IMR-90 (cell line): Measurements from ENCODE around the gene PRKCE. TPM values are rescaled to one million over a fixed set of nuclear protein-coding genes. Genes with fewer than 3 reads are reported as not detected.

ENCODE experiments used
- ATAC-seq: fragments of 200-7000 bp; cut with Tn5 transposase; 2 replicates; pipeline ENCODE4 v1.9.1; 2020; ENCODE audit warnings: low read depth, mild to moderate bottlenecking, moderate library complexity
- BruUV-seq: library from RNA; stranded (reverse); fragments of 400-500 nt; replicated peaks from 2 replicates; lab custom pipeline; 2021; lab: Mats Ljungman, UMichigan
- CTCF ChIA-PET: fragments of 300-600 bp; formaldehyde crosslinking; extraction: SDS; loops from one replicate; lab custom pipeline; 2021; ENCODE audit warnings: antibody characterized with exemption; lab: Yijun Ruan, JAX
- POLR2A ChIA-PET: fragments of 300-600 bp; sonication (Branson Sonifier 250); formaldehyde crosslinking; loops from one replicate; lab custom pipeline; 2022; ENCODE audit warnings: antibody characterized with exemption; ENCODE audit not compliant: unreplicated experiment; lab: Charles Lee
- DNase-seq: peaks from one replicate; pipeline ENCODE4 v3.0.0; 2013
- H2AFZ ChIP-seq: replicated peaks from 2 replicates; pipeline ENCODE3; 2013; ENCODE audit warnings: low read length, mild to moderate bottlenecking; ENCODE audit not compliant: poor library complexity
- H2AK5ac ChIP-seq: 2 replicates; pipeline ENCODE4 v1.6.1; 2013; ENCODE audit warnings: low read depth, low read length, inconsistent platforms
- H2AK9ac ChIP-seq: replicated peaks from 2 replicates; pipeline ENCODE3; 2013; ENCODE audit warnings: mild to moderate bottlenecking, low read depth, low read length, moderate library complexity; ENCODE audit not compliant: poor library complexity
- H2BK120ac ChIP-seq: 2 replicates; pipeline ENCODE4 v1.6.1; 2013; ENCODE audit warnings: low read depth, low read length, inconsistent platforms
- H2BK15ac ChIP-seq: 3 replicates; pipeline ENCODE4 v1.6.1; 2013; ENCODE audit warnings: low read depth, low read length, inconsistent platforms
- H2BK20ac ChIP-seq: 2 replicates; pipeline ENCODE4 v1.6.1; 2013; ENCODE audit warnings: low read depth, mild to moderate bottlenecking, inconsistent platforms, low read length, moderate library complexity
- H2BK5ac ChIP-seq: 2 replicates; pipeline ENCODE4 v1.6.1; 2013; ENCODE audit warnings: mild to moderate bottlenecking, low read depth, low read length, inconsistent platforms; ENCODE audit not compliant: poor library complexity, severe bottlenecking
- H3K14ac ChIP-seq: replicated peaks from 2 replicates; pipeline ENCODE4 v1.6.1; 2013; ENCODE audit warnings: low read depth, low read length, inconsistent platforms
- H3K18ac ChIP-seq: 2 replicates; pipeline ENCODE4 v1.6.1; 2013; ENCODE audit warnings: low read depth, low read length, control low read depth
- H3K23ac ChIP-seq: 2 replicates; pipeline ENCODE4 v1.6.1; 2013; ENCODE audit warnings: low read depth, low read length, inconsistent platforms
- H3K27ac ChIP-seq: 2 replicates; pipeline ENCODE4 v1.5.1; 2013; ENCODE audit warnings: mild to moderate bottlenecking, control low read depth, low read length; ENCODE audit not compliant: insufficient read depth
- H3K27me3 ChIP-seq: 2 replicates; pipeline ENCODE4 v1.6.1; 2013; ENCODE audit warnings: low read length; ENCODE audit not compliant: control insufficient read depth, insufficient read depth
- H3K36me3 ChIP-seq: 2 replicates; pipeline ENCODE4 v1.6.1; 2013; ENCODE audit warnings: low read length, mixed read lengths; ENCODE audit not compliant: control insufficient read depth, insufficient read depth
- H3K4ac ChIP-seq: 2 replicates; pipeline ENCODE4 v1.6.1; 2013; ENCODE audit warnings: low read depth, low read length, inconsistent platforms
- H3K4me1 ChIP-seq: 2 replicates; pipeline ENCODE4 v1.6.1; 2013; ENCODE audit warnings: low read length, mixed read lengths; ENCODE audit not compliant: control insufficient read depth, insufficient read depth
- H3K4me2 ChIP-seq: 2 replicates; pipeline ENCODE4 v1.6.1; 2013; ENCODE audit warnings: low read depth, mild to moderate bottlenecking, control low read depth, low read length, moderate library complexity
- H3K4me3 ChIP-seq: 2 replicates; pipeline ENCODE4 v1.5.1; 2013; ENCODE audit warnings: low read depth, mild to moderate bottlenecking, control low read depth, low read length, moderate library complexity; ENCODE audit not compliant: insufficient read depth
- H3K56ac ChIP-seq: 2 replicates; pipeline ENCODE4 v1.6.1; 2013; ENCODE audit warnings: low read length, inconsistent platforms; ENCODE audit not compliant: insufficient read depth; ENCODE audit errors: extremely low read depth
- H3K79me1 ChIP-seq, 2 experiments: 2 replicates each; pipeline ENCODE4 v1.6.1; 2013; ENCODE audit warnings: low read length in 2 of 2, inconsistent platforms in 1 of 2, low read depth in 1 of 2
- H3K9ac ChIP-seq: 2 replicates; pipeline ENCODE4 v1.6.1; 2013; ENCODE audit warnings: low read depth, low read length, control low read depth
- H3K9me1 ChIP-seq: 2 replicates; pipeline ENCODE4 v1.6.1; 2013; ENCODE audit warnings: low read length, inconsistent platforms; ENCODE audit not compliant: insufficient read depth
- H3K9me3 ChIP-seq: 2 replicates; pipeline ENCODE4 v1.6.1; 2013; ENCODE audit warnings: low read length; ENCODE audit not compliant: control insufficient read depth, insufficient read depth
- H4K20me1 ChIP-seq: 2 replicates; pipeline ENCODE4 v1.6.1; 2013; ENCODE audit warnings: low read length, inconsistent platforms; ENCODE audit not compliant: insufficient read depth
- H4K5ac ChIP-seq: 2 replicates; pipeline ENCODE4 v1.6.1; 2013; ENCODE audit warnings: mild to moderate bottlenecking, low read depth, low read length, control low read depth
- H4K8ac ChIP-seq, 2 experiments: 2 replicates each; pipeline ENCODE4 v1.6.1; 2013; ENCODE audit warnings: low read depth in 2 of 2, low read length in 2 of 2, control low read depth in 1 of 2, inconsistent platforms in 1 of 2
- H4K91ac ChIP-seq: 2 replicates; pipeline ENCODE4 v1.6.1; 2013; ENCODE audit warnings: low read depth, low read length, inconsistent platforms; ENCODE audit not compliant: insufficient read depth
- BHLHE40 ChIP-seq: fragments of 150-350 bp; IDR thresholded peaks from 2 replicates; pipeline ENCODE4 v1.6.1; 2016; ENCODE audit warnings: mild to moderate bottlenecking, low read depth, low read length
- CEBPB ChIP-seq: IDR thresholded peaks from 2 replicates; pipeline ENCODE4 v1.6.1; 2012; ENCODE audit warnings: low read depth, low read length, improper control_type of control experiment
- CHD1 ChIP-seq: IDR thresholded peaks from 2 replicates; pipeline ENCODE4 v1.6.1; 2012; ENCODE audit warnings: low read depth, low read length, improper control_type of control experiment
- CTCF ChIP-seq: conservative IDR thresholded peaks from 2 replicates; pipeline ENCODE4 v1.5.1; 2012; ENCODE audit warnings: mild to moderate bottlenecking, low read depth, low read length, improper control_type of control experiment
- ELK1 ChIP-seq: fragments of 150-350 bp; IDR thresholded peaks from 2 replicates; pipeline ENCODE4 v1.6.1; 2016; ENCODE audit warnings: low read depth, mild to moderate bottlenecking, low read length, moderate library complexity, borderline replicate concordance
- FOS ChIP-seq: fragments of 150-350 bp; IDR thresholded peaks from 2 replicates; pipeline ENCODE4 v1.6.1; 2016; ENCODE audit warnings: low read depth, low read length
- MAFK ChIP-seq: IDR thresholded peaks from 2 replicates; pipeline ENCODE4 v1.6.1; 2012; ENCODE audit warnings: low read depth, low read length, improper control_type of control experiment
- MAZ ChIP-seq: IDR thresholded peaks from 2 replicates; pipeline ENCODE4 v1.6.1; 2012; ENCODE audit warnings: low read depth, mild to moderate bottlenecking, low read length, improper control_type of control experiment, moderate library complexity, borderline replicate concordance
- MXI1 ChIP-seq: IDR thresholded peaks from 2 replicates; pipeline ENCODE4 v1.6.1; 2012; ENCODE audit warnings: low read depth, mild to moderate bottlenecking, low read length, moderate library complexity, borderline replicate concordance
- NFE2L2 ChIP-seq: fragments of 150-350 bp; IDR thresholded peaks from 2 replicates; pipeline ENCODE4 v1.6.1; 2016; ENCODE audit warnings: low read depth, mild to moderate bottlenecking, low read length
- POLR2A ChIP-seq: IDR thresholded peaks from 2 replicates; pipeline ENCODE4 v1.6.1; 2012; ENCODE audit warnings: mild to moderate bottlenecking, low read depth, low read length
- RAD21 ChIP-seq: IDR thresholded peaks from 2 replicates; pipeline ENCODE4 v1.6.1; 2012; ENCODE audit warnings: low read length, improper control_type of control experiment
- RCOR1 ChIP-seq: IDR thresholded peaks from 2 replicates; pipeline ENCODE4 v1.6.1; 2012; ENCODE audit warnings: mild to moderate bottlenecking, low read length, improper control_type of control experiment; ENCODE audit not compliant: insufficient replicate concordance
- RFX5 ChIP-seq: IDR thresholded peaks from 2 replicates; pipeline ENCODE4 v1.8.0; 2012; ENCODE audit warnings: low read depth, mild to moderate bottlenecking, low read length, moderate library complexity
- SMC3 ChIP-seq: fragments of 150-350 bp; IDR thresholded peaks from 2 replicates; pipeline ENCODE4 v1.6.1; 2016; ENCODE audit warnings: low read depth, mild to moderate bottlenecking, antibody characterized with exemption, low read length, moderate library complexity
- USF2 ChIP-seq: fragments of 150-350 bp; IDR thresholded peaks from 2 replicates; pipeline ENCODE4 v1.6.1; 2017; ENCODE audit warnings: mild to moderate bottlenecking, antibody characterized with exemption, low read length, low read depth
- WGBS, 2 experiments: methylation state at CpG; one replicate each; pipeline versions ENCODE4 v1.1.5 to v1.1.7; 2013; ENCODE audit warnings: missing lambda C conversion rate in 2 of 2; ENCODE audit not compliant: insufficient read length in 1 of 2; ENCODE audit errors: extremely low coverage in 2 of 2; 5-methylcytosine and 5-hydroxymethylcytosine counted together
- dilution Hi-C: fragments of 300-500 bp; cut with HindIII; formaldehyde crosslinking; loops from one replicate; pipeline ENCODE4 v1.14.3; 2018; ENCODE audit warnings: low sequenced_read_pairs; ENCODE audit not compliant: unreplicated experiment
- in situ Hi-C: fragments of 300-500 bp; cut with MboI; formaldehyde crosslinking; loops from 3 replicates; pipeline ENCODE4 v1.14.3; 2019; ENCODE audit warnings: low sequenced_read_pairs, inconsistent platforms, mixed read lengths
- intact Hi-C: fragments of 100-400 bp; cut with micrococcal nuclease; formaldehyde crosslinking; loops from 2 replicates; pipeline ENCODE4 v1.10.0; 2022
- polyA plus RNA-seq, 3 experiments: library from polyadenylated mRNA; depleted of rRNA; stranded (reverse); fragments of >200 nt; gene quantifications; 2 replicates each; pipeline ENCODE4 v1.2.3, GENCODE V29; 2012; ENCODE audit warnings: low replicate concordance in 1 of 3
- total RNA-seq: library from RNA; depleted of rRNA; stranded (reverse); fragments of >200 nt; gene quantifications from 2 replicates; pipeline ENCODE4 v1.2.3, GENCODE V29; 2012

Gene PRKCE
- total and polyA plus RNA-seq, 2 of the 4 experiments (the other 2 are of a cell fraction): 8.1 to 32.4 TPM

- Histone ChIP-seq H3K23ac (no peak overlapping the region), H2BK15ac (no peak overlapping the region), H3K36me3 (peaks cover 29% of the 10 kb centered on the region), H2AK9ac (no peak overlapping the region), H3K4me1 (peaks cover 1% of the 10 kb centered on the region; the same call in 1 of the 2 replicates), H4K20me1 (no peaks in the 10 kb centered on the region), H3K9me3 (0 out of 2 replicates have a peak, but pooled peaks cover 3% of the 10 kb centered on the region), H3K27me3 (no peaks in the 10 kb centered on the region), H4K91ac (no peak overlapping the region), H2BK5ac (no peak overlapping the region), H3K4me2 (no peak overlapping the region), H2AK5ac (no peak overlapping the region; the same call in 1 of the 2 replicates), H3K27ac (no peak overlapping the region), H3K14ac (no peak overlapping the region), H3K56ac (no peak overlapping the region), H3K9me1 (peaks cover 6% of the 10 kb centered on the region), H3K79me1 (peaks cover 3 to 9% of the 10 kb centered on the region in 2 experiments; a peak in 1 of 4 replicates), H3K4me3 (no peak overlapping the region), H2BK20ac (no peak overlapping the region), H4K5ac (no peak overlapping the region), H4K8ac (no peak overlapping the region), H2AFZ (no peak overlapping the region), H3K4ac (no peak overlapping the region), H2BK120ac (no peak overlapping the region), H3K9ac (no peak overlapping the region), H3K18ac (no peak overlapping the region)
- WGBS, 2 experiments: no CpG with 5 or more reads among the region's 3 CpGs
- POLR2A ChIA-PET: no interaction called here
- ATAC-seq: no peak
- no TSS peak for BruUV-seq
- intact Hi-C loops (no loop called here), dilution Hi-C loops (no loop called here), in situ Hi-C loops (no loop called here)
- no peak for DNase-seq
- no peak for TF ChIP-seq USF2
- TF ChIP-seq POLR2A: no peak
- TF ChIP-seq NFE2L2: no peak
- TF ChIP-seq ELK1: no peak
- no peak for TF ChIP-seq MXI1
- no peak for TF ChIP-seq FOS
- no peak for TF ChIP-seq CTCF
- no peak for TF ChIP-seq SMC3
- TF ChIP-seq BHLHE40: no peak
- TF ChIP-seq RCOR1: no peak
- TF ChIP-seq MAZ: no peak
- no peak for TF ChIP-seq RFX5
- no peak for TF ChIP-seq CEBPB
- TF ChIP-seq CHD1: no peak
- TF ChIP-seq MAFK: no peak
- TF ChIP-seq RAD21: no peak
- CTCF ChIA-PET: no interaction called here
These were observed 439.5 kb downstream of the PRKCE start for GRCh38 chr2:46091004-46091403.
